Renal cortical epithelial cell (primary cell): ENCODE results near the gene FGF14. TPM values are rescaled to one million over a fixed set of nuclear protein-coding genes. Genes with fewer than 3 reads are reported as not detected.

Experiments
- DNase-seq: peaks from one replicate; pipeline ENCODE4 v3.0.0-alpha.2; 2011; ENCODE audit warnings: low read depth
- total RNA-seq: library from RNA; depleted of rRNA; stranded (reverse); fragments of >200 nt; gene quantifications from 2 replicates; pipeline ENCODE4 v1.2.3, GENCODE V29; 2014

FGF14 gene
- total RNA-seq, 1 donor from 2014 or later = 0.70 TPM

GRCh38 chr13:101931186-101931585 is 470.7 kb downstream of the FGF14 start:
- DNase-seq = no peak

GRCh38 chr13:101930331-101930730 is 471.5 kb downstream of the FGF14 start:
- DNase-seq = no peak

GRCh38 chr13:101925731-101926130 is 476.1 kb downstream of the FGF14 start:
- DNase-seq = no peak

GRCh38 chr13:101919541-101920181 is 482.2 kb downstream of the FGF14 start:
- peak; percentile 21 for DNase-seq

GRCh38 chr13:101917833-101918661 is 483.8 kb downstream of the FGF14 start:
- no peak for DNase-seq

GRCh38 chr13:101917475-101917810 is 484.4 kb downstream of the FGF14 start:
- no peak for DNase-seq

- no peak for DNase-seq
Measured at GRCh38 chr13:101916775-101917474, 484.9 kb downstream of the FGF14 start.

GRCh38 chr13:101916108-101916774 is 485.6 kb downstream of the FGF14 start:
- no peak for DNase-seq

GRCh38 chr13:101915755-101916107 is 486.1 kb downstream of the FGF14 start:
- DNase-seq = no peak

- DNase-seq = no peak
Measured at GRCh38 chr13:101915331-101915730, 486.5 kb downstream of the FGF14 start.

GRCh38 chr13:101911752-101912151 is 490.1 kb downstream of the FGF14 start:
- no peak for DNase-seq

GRCh38 chr13:101903890-101904289 is 498.0 kb downstream of the FGF14 start:
- no peak for DNase-seq

GRCh38 chr13:101898676-101899075 is 503.2 kb downstream of the FGF14 start:
- DNase-seq = no peak

- DNase-seq = no peak
Measured at GRCh38 chr13:101896541-101896940, 505.3 kb downstream of the FGF14 start.

- DNase-seq = peak; percentile 37
Measured at GRCh38 chr13:101893021-101893420, 508.8 kb downstream of the FGF14 start.

- peak; percentile 75 for DNase-seq
Measured at GRCh38 chr13:101892296-101892695, 509.6 kb downstream of the FGF14 start.

GRCh38 chr13:101881593-101881992 is 520.3 kb downstream of the FGF14 start:
- no peak for DNase-seq

- DNase-seq = no peak
Measured at GRCh38 chr13:101880581-101880980, 521.3 kb downstream of the FGF14 start.

- DNase-seq = no peak
Measured at GRCh38 chr13:101876951-101877350, 524.9 kb downstream of the FGF14 start.

- DNase-seq = peak; percentile 89
Measured at GRCh38 chr13:101875717-101876393, 526.0 kb downstream of the FGF14 start.

- no peak for DNase-seq
Measured at GRCh38 chr13:101875091-101875490, 526.8 kb downstream of the FGF14 start.

GRCh38 chr13:101869553-101869952 is 532.3 kb downstream of the FGF14 start:
- DNase-seq = peak; percentile 24
